GM18861 (cell line): ENCODE data around the gene TUBA4A.
"Not testable (repeated sequence)": the region's sequence is repeated elsewhere in the genome, so short reads cannot be mapped to it uniquely, and the experiment has no call there.

Source experiments
- ATAC-seq: cut with Tn5 transposase; IDR thresholded peaks from one replicate; pipeline ENCODE4 v1.9.1; 2021; ENCODE audit not compliant: unreplicated experiment

Gene TUBA4A

GRCh38 chr2:219287116-219287440, 33.4 kb upstream of the TUBA4A start:
- not testable (repeated sequence) for ATAC-seq

DNA sequence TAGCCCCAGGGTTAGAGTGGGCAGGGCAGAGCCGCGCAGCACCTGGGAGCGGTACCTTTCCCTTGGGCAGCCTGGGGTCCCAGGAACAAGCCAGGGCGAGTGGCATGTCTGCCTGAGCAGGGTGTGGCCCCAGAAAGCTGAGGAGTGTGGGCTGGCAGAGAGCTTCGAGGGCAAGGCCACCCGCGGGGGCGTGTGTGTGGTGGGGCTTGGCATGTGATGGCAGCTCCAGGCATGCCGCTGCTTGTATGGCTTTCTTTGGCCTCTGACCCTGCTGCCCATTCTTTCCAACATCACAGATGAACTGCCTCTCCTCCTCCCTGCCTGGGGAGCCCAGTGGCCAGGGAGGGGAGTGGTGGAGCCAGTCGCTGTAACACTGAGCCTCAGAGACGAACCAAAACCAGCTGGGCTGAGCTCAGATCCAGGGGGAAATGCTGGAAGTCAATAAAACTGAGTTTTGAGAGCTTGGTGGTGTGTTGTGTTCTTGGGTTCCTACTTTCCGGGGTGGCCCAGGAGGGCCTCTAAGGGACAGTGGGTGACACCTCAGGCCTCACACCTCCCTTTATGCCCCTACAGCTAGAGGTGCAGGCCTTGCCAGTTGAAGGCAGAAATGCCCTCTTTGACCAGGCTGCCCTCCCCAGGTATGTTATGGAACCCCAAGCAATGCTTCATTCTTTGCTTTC, 32.9 kb upstream of the TUBA4A start:
- ATAC-seq = no peak

DNA sequence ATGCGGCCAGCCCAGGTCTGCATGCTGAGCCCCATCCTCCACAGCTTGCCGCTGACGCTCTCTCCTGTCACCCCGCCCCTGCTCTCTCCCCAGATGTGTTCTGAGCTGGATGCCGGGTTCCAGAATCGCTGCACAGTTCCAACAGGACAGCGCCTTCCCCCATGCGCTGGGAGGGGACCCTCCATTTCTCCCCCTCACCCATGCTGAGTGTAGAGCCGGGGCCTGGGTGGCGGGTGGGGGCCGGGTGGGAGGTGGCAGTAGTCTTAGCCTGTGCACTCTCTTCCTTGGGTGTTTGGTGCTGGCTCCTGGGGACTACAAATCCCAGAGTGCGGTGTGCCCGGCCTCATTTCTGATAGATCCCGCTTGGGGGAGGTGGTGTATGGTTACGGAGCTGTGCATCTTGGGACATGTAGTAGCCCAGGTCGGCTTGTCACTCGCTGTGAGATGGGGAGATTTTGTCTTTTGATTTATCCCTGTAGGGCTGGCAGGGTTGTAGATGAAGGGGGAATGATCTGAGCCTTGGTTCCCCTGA, 32.2 kb upstream of the TUBA4A start:
- ATAC-seq = no peak

DNA sequence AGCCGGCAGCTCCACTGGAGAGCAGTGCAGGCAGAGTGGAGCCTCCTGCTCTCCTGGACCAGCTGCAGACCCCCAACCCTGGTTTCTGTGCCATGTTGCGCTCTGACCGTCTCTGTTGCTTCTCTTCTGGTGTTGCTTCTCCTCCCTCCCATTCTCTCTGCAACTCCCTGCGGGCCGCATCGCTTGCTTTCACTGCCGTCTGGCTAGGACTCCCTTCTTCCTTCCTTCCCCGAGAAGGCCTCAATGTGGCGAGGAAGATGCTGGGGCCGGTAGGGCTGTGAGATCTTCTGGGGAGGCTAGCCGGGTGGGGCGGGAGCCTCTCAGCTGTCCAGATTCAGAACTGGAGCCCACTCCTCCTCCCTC, 31.6 kb upstream of the TUBA4A start:
- ATAC-seq = no peak

GRCh38 chr2:219284501-219285372, 31.0 kb upstream of the TUBA4A start:
- no peak for ATAC-seq

GRCh38 chr2:219282943-219283581, 29.3 kb upstream of the TUBA4A start:
- ATAC-seq = no peak

- no peak for ATAC-seq
These were observed 28.7 kb upstream of the TUBA4A start for GRCh38 chr2:219282375-219282774.

DNA sequence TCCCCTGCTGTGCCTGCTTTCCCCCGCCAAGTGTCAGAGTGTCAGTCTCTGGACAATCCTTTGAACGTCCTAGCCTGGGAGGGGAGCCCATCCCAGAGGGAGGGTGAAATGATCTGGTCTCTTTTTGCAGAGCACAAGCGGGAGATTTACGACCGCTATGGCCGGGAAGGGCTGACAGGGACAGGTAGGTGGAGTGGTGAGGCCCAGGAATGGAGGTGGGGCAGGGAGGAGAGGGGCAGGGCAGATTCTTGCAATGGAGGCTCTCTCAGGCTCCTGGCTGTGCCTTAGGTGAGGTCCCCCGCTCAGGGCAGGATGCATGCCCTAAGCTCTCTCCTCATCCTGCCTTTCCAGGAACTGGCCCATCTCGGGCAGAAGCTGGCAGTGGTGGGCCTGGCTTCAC, 27.9 kb upstream of the TUBA4A start:
- ATAC-seq = no peak

DNA sequence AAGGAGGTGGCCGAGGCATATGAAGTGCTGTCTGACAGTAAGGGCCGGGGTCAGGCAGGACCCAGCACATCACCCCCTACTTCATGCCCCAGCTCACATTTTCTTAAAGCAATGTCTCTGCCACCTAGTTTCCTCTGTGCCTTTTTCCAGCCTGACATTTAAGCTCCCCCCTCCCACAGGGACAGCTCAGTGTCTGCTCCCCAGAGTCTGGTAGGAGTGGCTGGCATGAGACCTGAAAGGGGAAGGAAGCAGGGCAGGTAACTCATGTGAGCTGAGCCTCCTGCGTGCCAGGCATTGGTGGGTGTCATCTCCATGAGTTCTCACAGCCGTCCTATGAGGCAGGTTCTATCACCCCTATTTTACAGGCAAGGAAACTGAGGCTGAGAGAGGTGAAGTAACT, 26.9 kb upstream of the TUBA4A start:
- ATAC-seq = no peak

- no peak for ATAC-seq
These were observed 26.3 kb upstream of the TUBA4A start for GRCh38 chr2:219279916-219280516.

GRCh38 chr2:219279151-219279915, 25.6 kb upstream of the TUBA4A start, which contains the start of gene DNAJB2:
TSS of gene DNAJB2 (plus strand) at chr2:219279366. CDS start at chr2:219279834, 468 bp downstream.
- ATAC-seq = peak; percentile 75

DNA sequence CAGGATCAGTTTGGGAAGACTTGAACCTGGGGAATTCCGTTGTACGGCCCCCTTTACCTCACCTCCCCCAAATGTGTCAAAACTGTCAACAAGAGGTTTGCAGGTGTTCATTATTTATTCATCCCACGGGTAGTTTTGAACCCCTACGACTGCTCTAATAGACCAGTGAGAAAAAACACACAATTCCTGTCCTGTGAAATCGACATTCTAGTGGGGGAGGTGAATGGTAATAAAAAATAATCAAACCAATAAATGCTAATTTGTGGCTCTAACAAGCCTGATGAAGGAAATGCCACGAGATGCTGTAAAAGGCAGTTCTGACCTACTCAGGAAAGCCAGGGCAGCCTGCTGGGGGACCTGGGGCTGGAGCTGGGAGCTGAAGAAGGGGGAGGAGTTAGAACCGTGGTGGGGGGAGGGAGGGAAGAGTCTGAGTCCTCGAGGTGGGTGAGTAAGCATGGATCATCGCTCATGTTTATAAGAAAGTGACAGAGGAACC, 25.0 kb upstream of the TUBA4A start:
- peak; percentile 1 for ATAC-seq

GRCh38 chr2:219277703-219278654, 24.3 kb upstream of the TUBA4A start:
- peak; percentile 23 for ATAC-seq

DNA sequence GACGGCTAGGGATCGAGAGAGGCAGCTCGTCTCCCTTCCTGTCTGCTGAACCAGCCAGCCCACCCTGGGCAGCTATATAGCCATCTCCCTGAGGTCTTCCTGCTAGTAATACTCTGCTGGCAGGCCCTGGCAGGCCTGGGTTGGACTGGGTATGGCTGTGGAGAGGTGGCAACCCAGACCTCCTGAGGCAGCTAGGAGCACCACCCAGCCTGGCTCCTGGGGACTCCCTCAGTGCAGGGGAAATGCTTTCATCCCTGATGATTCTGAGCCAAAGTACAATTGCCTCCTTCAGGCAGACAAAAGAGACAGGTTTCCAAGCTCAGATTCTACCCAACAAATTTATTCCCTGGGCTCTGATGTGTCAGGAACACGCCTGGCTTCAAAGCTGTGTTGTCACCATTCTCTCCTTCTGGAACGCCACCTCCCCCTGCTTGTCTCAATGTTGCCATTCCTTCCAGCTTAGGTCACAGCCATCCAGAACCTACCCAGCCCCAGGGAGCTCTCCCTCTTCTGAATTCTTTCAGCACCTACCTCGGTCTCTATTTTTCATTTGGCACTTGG, 20.7 kb upstream of the TUBA4A start:
- no peak for ATAC-seq

DNA sequence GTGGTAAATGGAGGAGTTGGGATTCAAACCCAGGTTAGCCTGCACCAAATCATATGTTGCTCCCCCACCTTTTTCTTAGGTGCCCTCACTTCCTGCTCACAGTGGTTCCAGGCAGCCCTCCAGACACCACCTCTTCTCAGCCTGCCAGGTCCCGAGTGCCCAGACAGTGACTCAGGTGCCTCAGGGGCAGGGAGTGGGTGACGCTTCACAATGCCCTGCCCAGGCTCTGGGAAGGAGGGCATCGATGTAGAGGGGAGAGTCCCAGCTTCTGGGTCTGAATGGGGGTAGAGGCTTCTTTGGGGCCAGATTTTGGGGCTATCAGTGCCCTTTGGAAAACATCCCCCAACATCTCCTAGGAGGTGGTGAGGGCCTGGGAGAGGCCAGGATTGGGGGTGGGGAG, 20.2 kb upstream of the TUBA4A start:
- no peak for ATAC-seq

- ATAC-seq = no peak
These were observed 19.3 kb upstream of the TUBA4A start for GRCh38 chr2:219272995-219273394.

DNA sequence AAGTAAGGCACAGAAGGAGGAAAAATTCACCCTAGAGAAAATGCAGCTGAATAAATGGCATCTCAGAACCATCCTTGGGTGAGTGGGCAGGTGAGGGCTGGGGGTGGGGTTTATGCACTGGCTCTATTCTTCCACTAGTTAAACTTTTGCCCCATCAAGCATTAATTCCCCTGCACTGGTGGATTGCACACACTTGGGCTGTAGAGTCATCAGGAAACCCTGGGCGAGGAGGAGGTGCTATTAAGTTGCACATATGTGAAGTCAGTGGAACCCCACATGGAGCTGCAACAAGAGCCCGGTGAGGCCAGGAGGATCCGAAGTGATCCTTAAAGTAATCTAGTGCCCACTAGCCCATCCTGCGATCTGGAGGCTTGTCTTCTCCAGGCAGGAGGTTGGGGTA, 18.6 kb upstream of the TUBA4A start:
- no peak for ATAC-seq

GRCh38 chr2:219271021-219271420, 17.3 kb upstream of the TUBA4A start:
- ATAC-seq = no peak

DNA sequence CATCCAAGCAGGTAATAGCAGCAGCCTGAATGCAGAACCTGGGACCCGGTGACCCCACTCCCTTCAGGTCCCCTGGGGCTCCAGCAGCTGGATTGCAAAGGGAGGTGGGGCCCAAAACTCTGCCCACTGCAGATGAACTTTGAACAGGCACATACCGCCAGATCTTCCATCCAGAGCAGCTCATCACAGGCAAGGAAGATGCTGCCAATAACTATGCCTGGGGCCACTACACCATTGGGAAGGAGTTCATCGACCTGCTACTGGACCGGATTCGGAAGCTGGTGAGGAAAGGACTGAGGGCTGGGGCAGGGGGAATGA, 16.3 kb upstream of the TUBA4A start:
- no peak for ATAC-seq
